Liver (tissue), 9 donors: ENCODE data around the gene LRRFIP1. TPM values are rescaled to one million over a fixed set of nuclear protein-coding genes. Genes with fewer than 3 reads are reported as not detected.

Experiments used
- DNase-seq: peaks from one replicate; pipeline ENCODE4 v3.0.0-alpha.2; 2017; ENCODE audit warnings: low spot score
- H3K27ac ChIP-seq, 2 donors: one replicate each; pipeline ENCODE4 v1.7.0; 2013; ENCODE audit warnings: inconsistent platforms in 2 of 2, low read length in 2 of 2, control low read depth in 1 of 2, low read depth in 1 of 2, mild to moderate bottlenecking in 1 of 2
- H3K27me3 ChIP-seq, 4 donors: one replicate each; pipeline versions ENCODE4 v1.6.1 to v1.7.0; 2013; ENCODE audit warnings: low read length in 3 of 4, inconsistent platforms in 1 of 4, mild to moderate bottlenecking in 1 of 4, moderate library complexity in 1 of 4; ENCODE audit not compliant: control insufficient read depth in 4 of 4, insufficient read depth in 4 of 4
- H3K36me3 ChIP-seq, 4 donors: one replicate each; pipeline versions ENCODE4 v1.6.1 to v1.7.0; 2013; ENCODE audit warnings: low read length in 3 of 4, mild to moderate bottlenecking in 3 of 4, low read depth in 1 of 4, moderate library complexity in 1 of 4; ENCODE audit not compliant: control insufficient read depth in 4 of 4, insufficient read depth in 3 of 4
- H3K4me1 ChIP-seq, 4 donors: one replicate each; pipeline versions ENCODE4 v1.6.1 to v1.7.0; 2013; ENCODE audit warnings: low read length in 3 of 4, mild to moderate bottlenecking in 3 of 4, moderate library complexity in 1 of 4; ENCODE audit not compliant: control insufficient read depth in 4 of 4, insufficient read depth in 4 of 4
- H3K4me3 ChIP-seq, 3 donors: one replicate each; pipeline versions ENCODE4 v1.6.1 to v1.7.0; 2013; ENCODE audit warnings: low read length in 3 of 3, control low read depth in 1 of 3, low read depth in 1 of 3, mild to moderate bottlenecking in 1 of 3
- H3K9ac ChIP-seq, 2 donors: one replicate each; pipeline ENCODE4 v1.7.0; 2013; ENCODE audit warnings: low read length in 2 of 2, mild to moderate bottlenecking in 2 of 2, moderate library complexity in 2 of 2, control low read depth in 1 of 2, low read depth in 1 of 2
- H3K9me3 ChIP-seq, 4 donors: one replicate each; pipeline versions ENCODE4 v1.6.1 to v1.7.0; 2013; ENCODE audit warnings: low read length in 3 of 4; ENCODE audit not compliant: control insufficient read depth in 4 of 4
- CTCF ChIP-seq: fragments of 150-350 bp; IDR thresholded peaks from 2 replicates; pipeline ENCODE4 v1.5.1; 2017; ENCODE audit warnings: improper control_type of control experiment, low read depth, low read length; ENCODE audit not compliant: missing input control
- EGR1 ChIP-seq, 2 donors: IDR thresholded peaks; 2 replicates each; pipeline ENCODE4 v1.6.1; 2016 to 2018; ENCODE audit warnings: antibody characterized with exemption in 2 of 2, low read depth in 2 of 2
- FOXA1 ChIP-seq: IDR thresholded peaks from 2 replicates; pipeline ENCODE4 v1.6.1; 2016; ENCODE audit warnings: antibody characterized with exemption
- FOXA2 ChIP-seq: IDR thresholded peaks from 2 replicates; pipeline ENCODE4 v1.6.1; 2016; ENCODE audit warnings: antibody characterized with exemption
- GABPA ChIP-seq, 2 donors: IDR thresholded peaks in 1 of 2; conservative IDR thresholded peaks in 1 of 2; 2 replicates each; pipeline ENCODE4 v1.6.1; 2016; ENCODE audit warnings: antibody characterized with exemption in 2 of 2, mild to moderate bottlenecking in 1 of 2, moderate library complexity in 1 of 2
- HNF4A ChIP-seq, 2 donors: conservative IDR thresholded peaks; 2 replicates each; pipeline ENCODE4 v1.6.1; 2016; ENCODE audit warnings: antibody characterized with exemption in 2 of 2, mild to moderate bottlenecking in 2 of 2
- HNF4G ChIP-seq: IDR thresholded peaks from 2 replicates; pipeline ENCODE4 v1.6.1; 2016; ENCODE audit warnings: antibody characterized with exemption
- JUND ChIP-seq, 2 donors: IDR thresholded peaks; 2 replicates each; pipeline ENCODE4 v1.6.1; 2016; ENCODE audit warnings: antibody characterized with exemption in 2 of 2
- MAX ChIP-seq: IDR thresholded peaks from 2 replicates; pipeline ENCODE4 v1.6.1; 2016; ENCODE audit warnings: antibody characterized with exemption
- NR2F2 ChIP-seq: IDR thresholded peaks from 2 replicates; pipeline ENCODE4 v1.6.1; 2016; ENCODE audit warnings: antibody characterized with exemption
- RAD21 ChIP-seq, 2 donors: IDR thresholded peaks; 2 replicates each; pipeline ENCODE4 v1.6.1; 2016; ENCODE audit warnings: antibody characterized with exemption in 2 of 2, mild to moderate bottlenecking in 2 of 2
- SP1 ChIP-seq: IDR thresholded peaks from 2 replicates; pipeline ENCODE4 v1.6.1; 2018; ENCODE audit warnings: antibody characterized with exemption, mild to moderate bottlenecking
- TAF1 ChIP-seq: conservative IDR thresholded peaks from 2 replicates; pipeline ENCODE4 v1.6.1; 2016; ENCODE audit warnings: antibody characterized with exemption, mild to moderate bottlenecking
- YY1 ChIP-seq: IDR thresholded peaks from 2 replicates; pipeline ENCODE4 v1.6.1; 2016; ENCODE audit warnings: antibody characterized with exemption, mild to moderate bottlenecking
- ZBTB33 ChIP-seq: IDR thresholded peaks from 2 replicates; pipeline ENCODE4 v1.6.1; 2016; ENCODE audit warnings: antibody characterized with exemption
- WGBS: extraction: QIAGEN DNeasy Blood & Tissue Kit; methylation state at CpG from one replicate; pipeline ENCODE4 v1.1.7; 2013; 5-methylcytosine and 5-hydroxymethylcytosine counted together
- polyA plus RNA-seq, 2 donors: library from polyadenylated mRNA; stranded (reverse) in 1 of 2; unstranded in 1 of 2; fragments of 200-250 nt in 1 of 2; fragments of >200 nt in 1 of 2; fragmentation: Nextera tagmentation in 1 of 2; extraction: Ambion mirVana in 1 of 2; gene quantifications; one replicate each; pipeline versions ENCODE4 v1.2.1 to v1.2.3, GENCODE V29; 2013 to 2015
- total RNA-seq, 2 donors: library from RNA; depleted of rRNA; stranded (reverse); fragments of >200 nt; gene quantifications; one replicate each; pipeline ENCODE4 v1.2.3, GENCODE V29; 2014
- TF ChIP-seq, protein P1 (sequence below): IDR thresholded peaks from 2 replicates; pipeline ENCODE4 v1.6.1; 2016; ENCODE audit warnings: antibody characterized with exemption
- TF ChIP-seq, protein P2 (sequence below): IDR thresholded peaks from 2 replicates; pipeline ENCODE4 v1.6.1; 2016; ENCODE audit warnings: antibody characterized with exemption, mild to moderate bottlenecking
- donor health status: healthy.
- donor health status: healthy.
- donor health status: healthy.
- donor health status: healthy.
- donor health status: healthy.

The LRRFIP1 gene
- total and polyA plus RNA-seq, 4 donors: 13.3 to 56.1 (median 39.1) TPM

- H3K9ac ChIP-seq: no peak overlapping the region
- H3K27me3 ChIP-seq: no peaks in the 10 kb centered on the region
- H3K4me3 ChIP-seq: no peak overlapping the region
- WGBS: 92% methylated on average over 5 of the region's 5 CpGs
- H3K36me3 ChIP-seq: no peaks in the 10 kb centered on the region
- no peak overlapping the region for H3K27ac ChIP-seq
- H3K9me3 ChIP-seq: no peaks in the 10 kb centered on the region
- no peak for TF ChIP-seq TAF1
- TF ChIP-seq, protein P1, sequence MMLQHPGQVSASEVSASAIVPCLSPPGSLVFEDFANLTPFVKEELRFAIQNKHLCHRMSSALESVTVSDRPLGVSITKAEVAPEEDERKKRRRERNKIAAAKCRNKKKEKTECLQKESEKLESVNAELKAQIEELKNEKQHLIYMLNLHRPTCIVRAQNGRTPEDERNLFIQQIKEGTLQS: no peak
- TF ChIP-seq, protein P2, sequence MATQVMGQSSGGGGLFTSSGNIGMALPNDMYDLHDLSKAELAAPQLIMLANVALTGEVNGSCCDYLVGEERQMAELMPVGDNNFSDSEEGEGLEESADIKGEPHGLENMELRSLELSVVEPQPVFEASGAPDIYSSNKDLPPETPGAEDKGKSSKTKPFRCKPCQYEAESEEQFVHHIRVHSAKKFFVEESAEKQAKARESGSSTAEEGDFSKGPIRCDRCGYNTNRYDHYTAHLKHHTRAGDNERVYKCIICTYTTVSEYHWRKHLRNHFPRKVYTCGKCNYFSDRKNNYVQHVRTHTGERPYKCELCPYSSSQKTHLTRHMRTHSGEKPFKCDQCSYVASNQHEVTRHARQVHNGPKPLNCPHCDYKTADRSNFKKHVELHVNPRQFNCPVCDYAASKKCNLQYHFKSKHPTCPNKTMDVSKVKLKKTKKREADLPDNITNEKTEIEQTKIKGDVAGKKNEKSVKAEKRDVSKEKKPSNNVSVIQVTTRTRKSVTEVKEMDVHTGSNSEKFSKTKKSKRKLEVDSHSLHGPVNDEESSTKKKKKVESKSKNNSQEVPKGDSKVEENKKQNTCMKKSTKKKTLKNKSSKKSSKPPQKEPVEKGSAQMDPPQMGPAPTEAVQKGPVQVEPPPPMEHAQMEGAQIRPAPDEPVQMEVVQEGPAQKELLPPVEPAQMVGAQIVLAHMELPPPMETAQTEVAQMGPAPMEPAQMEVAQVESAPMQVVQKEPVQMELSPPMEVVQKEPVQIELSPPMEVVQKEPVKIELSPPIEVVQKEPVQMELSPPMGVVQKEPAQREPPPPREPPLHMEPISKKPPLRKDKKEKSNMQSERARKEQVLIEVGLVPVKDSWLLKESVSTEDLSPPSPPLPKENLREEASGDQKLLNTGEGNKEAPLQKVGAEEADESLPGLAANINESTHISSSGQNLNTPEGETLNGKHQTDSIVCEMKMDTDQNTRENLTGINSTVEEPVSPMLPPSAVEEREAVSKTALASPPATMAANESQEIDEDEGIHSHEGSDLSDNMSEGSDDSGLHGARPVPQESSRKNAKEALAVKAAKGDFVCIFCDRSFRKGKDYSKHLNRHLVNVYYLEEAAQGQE: no peak
- TF ChIP-seq YY1: no peak
- no peak for TF ChIP-seq HNF4G
- TF ChIP-seq RAD21 (IDR thresholded peaks at IDR 0.05): no peak
- no peak for TF ChIP-seq HNF4A (conservative IDR thresholded peaks at IDR 0.05)
- TF ChIP-seq MAX: no peak
- TF ChIP-seq NR2F2: no peak
- TF ChIP-seq CTCF: no peak
- TF ChIP-seq GABPA (IDR thresholded peaks at IDR 0.05 in 1 of 2, conservative IDR thresholded peaks at IDR 0.05 in 1 of 2): no peak
- no peak for TF ChIP-seq JUND (IDR thresholded peaks at IDR 0.05)
- TF ChIP-seq FOXA2: no peak
- no peak for TF ChIP-seq EGR1 (IDR thresholded peaks at IDR 0.05; ENCODE audit: low read depth in 2 of 2)
- no peaks in the 10 kb centered on the region for H3K4me1 ChIP-seq
- DNase-seq: no peak
These were observed 26.6 kb downstream of the LRRFIP1 start for GRCh38 chr2:237653776-237654558.

- 88% methylated on average over 5 of the region's 5 CpGs for WGBS
- Histone ChIP-seq H3K4me3 (no peak overlapping the region), H3K9me3 (no peaks in the 10 kb centered on the region), H3K36me3 (no peaks in the 10 kb centered on the region), H3K4me1 (no peaks in the 10 kb centered on the region), H3K9ac (no peak overlapping the region), H3K27ac (no peak overlapping the region), H3K27me3 (no peaks in the 10 kb centered on the region)
- no peak for DNase-seq
- TF ChIP-seq ZBTB33 (no peak), YY1 (no peak), FOXA1 (no peak), SP1 (no peak), FOXA2 (no peak), EGR1 (IDR thresholded peaks at IDR 0.05; ENCODE audit: low read depth in 2 of 2) (no peak), TAF1 (no peak), HNF4A (conservative IDR thresholded peaks at IDR 0.05) (no peak)
- TF ChIP-seq, protein P2: no peak
- TF ChIP-seq, protein P1: no peak
These were observed 29.7 kb downstream of the LRRFIP1 start for GRCh38 chr2:237657063-237657462.
